HepG2 (cell line): ENCODE data around the gene BRAF. TPM values are rescaled to one million over a fixed set of nuclear protein-coding genes. Genes with fewer than 3 reads are reported as not detected.

Source experiments
- CREBL2 ChIP-seq: sonication (generic); formaldehyde crosslinking; IDR thresholded peaks from 2 replicates; pipeline ENCODE4 v1.8.1; 2023; ENCODE audit warnings: missing genetic modification reagents, mild to moderate bottlenecking, borderline replicate concordance
- CTCF ChIP-seq: sonication (generic); formaldehyde crosslinking; IDR thresholded peaks from 2 replicates; pipeline ENCODE4 v1.5.0; 2020; ENCODE audit warnings: mild to moderate bottlenecking, missing genetic modification reagents, moderate library complexity
- MLXIP ChIP-seq: sonication (generic); formaldehyde crosslinking; IDR thresholded peaks from 2 replicates; pipeline ENCODE4 v1.9.0; 2021; ENCODE audit warnings: missing genetic modification reagents, borderline replicate concordance
- PRPF4 ChIP-seq: fragments of 200-400 bp; formaldehyde crosslinking; IDR thresholded peaks from 2 replicates; pipeline ENCODE4 v1.6.1; 2016; ENCODE audit warnings: low read length, low read depth; ENCODE audit not compliant: poor library complexity, severe bottlenecking
- THYN1 ChIP-seq: sonication (generic); formaldehyde crosslinking; IDR thresholded peaks from 2 replicates; pipeline ENCODE4 v1.8.1; 2023; ENCODE audit warnings: low read depth, mild to moderate bottlenecking, moderate library complexity, missing genetic modification reagents, borderline replicate concordance
- ZFP36 ChIP-seq: fragments of 150-350 bp; IDR thresholded peaks from 2 replicates; pipeline ENCODE4 v1.6.1; 2018; ENCODE audit warnings: borderline replicate concordance, low read length, low read depth; ENCODE audit not compliant: partially characterized antibody
- ZNF335 ChIP-seq: sonication (generic); formaldehyde crosslinking; IDR thresholded peaks from 2 replicates; pipeline ENCODE4 v1.4.0; 2020; ENCODE audit warnings: missing genetic modification reagents
- polyA plus RNA-seq, 8 experiments: library from polyadenylated mRNA; depleted of rRNA in 3 of 8; stranded (reverse) in 7 of 8; unstranded in 1 of 8; fragments of >200 nt; fragmentation: Illumina TruSeq in 4 of 8; extraction: Trizol in 4 of 8; gene quantifications; 2 replicates each; pipeline versions ENCODE4 v1.2.1 to v1.2.3, GENCODE V29; 2011 to 2016; ENCODE audit warnings: low read depth in 4 of 8, missing spikeins in 1 of 8, mixed read lengths in 1 of 8; ENCODE audit not compliant: insufficient read depth in 1 of 8
- total RNA-seq, 5 experiments: library from RNA; depleted of rRNA; stranded (reverse); fragments of >200 nt; fragmentation: Illumina TruSeq; extraction: Trizol; gene quantifications; 2 replicates each; pipeline ENCODE4 v1.2.3, GENCODE V29; 2016; ENCODE audit warnings: low read depth in 1 of 5

Gene BRAF
- total and polyA plus RNA-seq, 2 of the 13 experiments (the other 11 are each of a cell fraction or from before 2014, with no cell fraction given): 12.5 to 13.4 TPM

GRCh38 chr7:140684066-140684950 is 240.4 kb downstream of the BRAF start (continued):
- TF ChIP-seq PRPF4: no peak
- no peak for TF ChIP-seq THYN1 (CRISPR knock-in tag)
- TF ChIP-seq ZNF335 (CRISPR knock-in tag): no peak
- TF ChIP-seq CTCF (CRISPR knock-in tag): no peak
- TF ChIP-seq ZFP36: no peak
- TF ChIP-seq CREBL2: no peak
- TF ChIP-seq MLXIP (CRISPR knock-in tag): no peak
